ENCODE measurements around the gene AMFR. TPM values are rescaled to one million over a fixed set of nuclear protein-coding genes. Genes with fewer than 3 reads are reported as not detected.
A peak's percentile ranks its signal among the peaks of the same experiment; 100 is the strongest.

Gene AMFR
- total RNA-seq, 2 donors from 2014 or later, result 68.7 to 92.4 TPM

DNA sequence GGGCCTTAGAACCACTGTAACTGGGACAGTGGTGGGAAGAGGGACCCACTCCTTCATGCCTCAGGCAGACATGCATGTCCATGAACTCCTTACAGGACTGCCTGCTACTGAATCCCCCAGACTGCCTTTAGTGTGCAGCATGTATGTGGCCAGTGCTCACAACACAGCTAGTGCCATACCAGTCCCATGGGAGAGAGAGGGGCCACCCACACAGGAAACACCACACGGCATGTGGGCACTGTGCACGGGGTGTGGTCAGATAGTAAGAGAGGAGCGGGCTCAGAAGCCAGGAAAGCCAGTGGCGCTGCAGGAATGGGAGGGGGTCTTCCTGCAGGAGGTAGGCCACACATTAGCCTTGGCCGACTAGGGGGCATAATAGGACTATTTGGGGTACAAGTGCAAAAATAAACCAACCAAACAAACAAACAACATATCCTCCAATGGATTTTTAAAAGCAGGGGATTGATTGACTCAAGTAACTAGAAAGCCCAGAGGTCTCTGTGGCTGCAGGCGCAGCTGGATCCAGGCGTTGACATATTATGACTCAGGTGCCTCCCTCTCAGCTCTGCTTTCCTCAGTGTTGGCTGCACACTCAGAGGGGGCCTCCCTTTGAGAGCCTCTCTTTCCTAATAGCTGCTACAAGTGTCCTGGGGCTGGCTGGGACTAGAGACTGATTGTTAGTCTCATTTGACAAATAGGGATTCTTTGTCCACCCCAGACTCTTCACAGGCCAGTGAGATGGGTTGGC, 104.4 kb downstream of the AMFR start:
- no peak for DNase-seq
- intact Hi-C loops (cut with DNase I), result loop anchor here (10.0 kb wide), 1 partner anchor 276 kb away; no protein-coding TSS in a partner anchor
- Histone ChIP-seq H3K9me3 (no peaks in the 10 kb centered on the region), H3K36me3 (no peaks in the 10 kb centered on the region), H3K9ac (ENCODE audit: low read depth in 2 of 2, low read length in 2 of 2) (no peak overlapping the region), H3K4me1 (no peaks in the 10 kb centered on the region), H3K27me3 (no peaks in the 10 kb centered on the region), H3K4me3 (no peak overlapping the region), H3K27ac (no peak overlapping the region)
- TF ChIP-seq, protein P1, sequence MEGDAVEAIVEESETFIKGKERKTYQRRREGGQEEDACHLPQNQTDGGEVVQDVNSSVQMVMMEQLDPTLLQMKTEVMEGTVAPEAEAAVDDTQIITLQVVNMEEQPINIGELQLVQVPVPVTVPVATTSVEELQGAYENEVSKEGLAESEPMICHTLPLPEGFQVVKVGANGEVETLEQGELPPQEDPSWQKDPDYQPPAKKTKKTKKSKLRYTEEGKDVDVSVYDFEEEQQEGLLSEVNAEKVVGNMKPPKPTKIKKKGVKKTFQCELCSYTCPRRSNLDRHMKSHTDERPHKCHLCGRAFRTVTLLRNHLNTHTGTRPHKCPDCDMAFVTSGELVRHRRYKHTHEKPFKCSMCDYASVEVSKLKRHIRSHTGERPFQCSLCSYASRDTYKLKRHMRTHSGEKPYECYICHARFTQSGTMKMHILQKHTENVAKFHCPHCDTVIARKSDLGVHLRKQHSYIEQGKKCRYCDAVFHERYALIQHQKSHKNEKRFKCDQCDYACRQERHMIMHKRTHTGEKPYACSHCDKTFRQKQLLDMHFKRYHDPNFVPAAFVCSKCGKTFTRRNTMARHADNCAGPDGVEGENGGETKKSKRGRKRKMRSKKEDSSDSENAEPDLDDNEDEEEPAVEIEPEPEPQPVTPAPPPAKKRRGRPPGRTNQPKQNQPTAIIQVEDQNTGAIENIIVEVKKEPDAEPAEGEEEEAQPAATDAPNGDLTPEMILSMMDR (IDR thresholded peaks at IDR 0.05), result no peak

- Histone ChIP-seq H3K9ac (ENCODE audit: low read depth in 2 of 2, low read length in 2 of 2) (no peak overlapping the region), H3K9me3 (no peaks in the 10 kb centered on the region)
- intact Hi-C loops (cut with DNase I), result loop anchor here (10.0 kb wide), 1 partner anchor 275 kb away; no protein-coding TSS in a partner anchor
These were observed 105.3 kb downstream of the AMFR start for GRCh38 chr16:56320056-56320455.

DNA sequence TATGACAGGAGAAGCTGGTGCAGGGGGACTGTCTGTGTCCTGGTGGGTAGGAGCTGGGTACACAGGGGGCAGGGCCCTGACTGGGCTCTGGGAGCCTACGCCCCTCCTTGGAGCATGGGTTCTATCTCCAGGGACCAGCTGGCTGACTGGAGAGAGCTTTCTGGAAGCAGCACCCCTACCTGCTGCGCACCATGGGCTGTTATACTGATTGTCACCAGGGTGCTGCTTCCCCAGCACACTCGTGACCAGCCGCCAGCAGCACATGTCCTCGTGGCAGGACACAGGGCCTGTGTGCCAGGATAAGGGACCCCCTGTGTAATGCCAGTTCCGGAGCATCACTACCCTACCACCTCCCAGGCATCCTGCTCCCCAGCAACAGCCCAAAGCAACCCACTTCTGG, 106.0 kb downstream of the AMFR start:
- intact Hi-C loops (cut with DNase I), result loop anchor here (5.0 kb wide), 1 partner anchor 377 kb away; no protein-coding TSS in a partner anchor

More at GRCh38 chr16:56320056-56320455, 105.3 kb downstream of the AMFR start:
- Histone ChIP-seq H3K27me3 (no peaks in the 10 kb centered on the region), H3K4me1 (no peaks in the 10 kb centered on the region), H3K36me3 (no peaks in the 10 kb centered on the region), H3K27ac (no peak overlapping the region), H3K4me3 (no peak overlapping the region)
- TF ChIP-seq, protein P1 (IDR thresholded peaks at IDR 0.05), result no peak
- DNase-seq, result no peak

DNA sequence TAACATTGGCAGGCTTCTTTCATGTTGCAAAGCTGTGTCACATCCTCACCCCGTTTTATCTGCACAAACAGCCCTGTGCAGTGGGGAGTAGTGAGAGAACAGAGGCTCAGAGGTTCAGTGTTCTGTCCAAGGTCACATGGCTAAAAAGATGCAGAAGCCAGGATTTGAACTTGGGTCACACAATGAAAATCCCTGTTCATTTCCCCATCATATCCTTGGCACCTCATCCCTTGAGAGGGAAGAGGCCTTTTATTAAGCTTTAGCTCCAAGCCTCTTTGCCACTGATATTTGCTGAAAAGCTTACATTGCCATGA, 106.6 kb downstream of the AMFR start:
- intact Hi-C loops (cut with DNase I), result loop anchor here (5.0 kb wide), 1 partner anchor 376 kb away; no protein-coding TSS in a partner anchor
- H3K4me3 ChIP-seq, result no peak overlapping the region
- no peak overlapping the region for H3K27ac ChIP-seq
- TF ChIP-seq, protein P1 (IDR thresholded peaks at IDR 0.05), result no peak
- no peaks in the 10 kb centered on the region for H3K9me3 ChIP-seq
- no peak overlapping the region for H3K9ac ChIP-seq (ENCODE audit: low read depth in 2 of 2, low read length in 2 of 2)
- DNase-seq, result no peak
- H3K4me1 ChIP-seq, result no peaks in the 10 kb centered on the region
- no peaks in the 10 kb centered on the region for H3K36me3 ChIP-seq
- no peaks in the 10 kb centered on the region for H3K27me3 ChIP-seq

More for the DNA sequence above, 106.0 kb downstream of the AMFR start:
- Histone ChIP-seq H3K9ac (ENCODE audit: low read depth in 2 of 2, low read length in 2 of 2) (no peak overlapping the region), H3K27ac (no peak overlapping the region), H3K27me3 (no peaks in the 10 kb centered on the region), H3K36me3 (no peaks in the 10 kb centered on the region), H3K4me3 (no peak overlapping the region), H3K9me3 (no peaks in the 10 kb centered on the region), H3K4me1 (no peaks in the 10 kb centered on the region)
- TF ChIP-seq, protein P1 (IDR thresholded peaks at IDR 0.05), result no peak
- no peak for DNase-seq

GRCh38 chr16:56317998-56318826, 107.1 kb downstream of the AMFR start:
- intact Hi-C loops (cut with DNase I), result loop anchor here (5.0 kb wide), 1 partner anchor 376 kb away; no protein-coding TSS in a partner anchor
- Histone ChIP-seq H3K36me3 (no peaks in the 10 kb centered on the region), H3K4me3 (peak overlapping the region; percentile 1), H3K27ac (no peak overlapping the region), H3K9me3 (no peaks in the 10 kb centered on the region), H3K4me1 (no peaks in the 10 kb centered on the region), H3K9ac (ENCODE audit: low read depth in 2 of 2, low read length in 2 of 2) (peak overlapping the region in 1 of 2 donors; percentile 51), H3K27me3 (no peaks in the 10 kb centered on the region)
- TF ChIP-seq, protein P1 (IDR thresholded peaks at IDR 0.05), result peak; percentile 94
- DNase-seq, result peak; percentile 70
